ENCODE results near the gene GLDN.

DNA sequence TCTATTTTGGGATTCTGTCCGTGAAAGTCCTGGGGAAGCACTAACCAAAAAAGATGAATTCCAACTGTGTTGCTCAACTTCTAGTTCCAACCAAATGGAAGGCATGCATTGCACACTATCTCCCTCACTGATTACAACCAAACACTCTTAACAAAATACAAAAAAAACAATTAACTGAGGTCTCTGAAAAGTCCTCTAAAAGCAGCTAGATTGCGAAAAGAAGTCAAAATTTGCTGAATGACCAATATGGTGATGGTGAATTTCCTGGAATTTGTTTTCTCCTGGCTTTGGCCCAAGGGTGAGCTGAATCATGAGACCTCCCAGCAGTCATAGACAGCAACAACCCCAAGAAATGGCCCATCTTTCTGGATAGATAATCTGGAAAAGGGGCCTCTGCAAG lies 31.4 kb upstream of the GLDN start:
- TF ChIP-seq POLR2A (IDR thresholded peaks at IDR 0.05; ENCODE audit: low read length) (no peak), GATA1 (IDR thresholded peaks at IDR 0.05; ENCODE audit: low read depth, low read length) (no peak)

Measured in erythroblast (primary cell).